Activated B cell treated with CpG ODN at 0.5 μM for 24 hours (primary cell): Measurements from ENCODE around the gene ING5. TPM values are rescaled to one million over a fixed set of nuclear protein-coding genes. Genes with fewer than 3 reads are reported as not detected.

Experiments
- ATAC-seq: fragments of 200-7000 bp; cut with Tn5 transposase; one replicate; pipeline ENCODE4 v1.10.0; 2021; ENCODE audit warnings: low read depth, mild to moderate bottlenecking, moderate library complexity
- CTCF ChIA-PET: fragments of 350-600 bp; sonication (Branson Sonifier 250); formaldehyde crosslinking; loops from one replicate; lab custom pipeline; 2021; ENCODE audit warnings: antibody characterized with exemption; lab: Charles Lee
- POLR2A ChIA-PET: fragments of 350-600 bp; sonication (Branson Sonifier 250); formaldehyde crosslinking; loops from one replicate; lab custom pipeline; 2021; ENCODE audit warnings: antibody characterized with exemption; lab: Charles Lee
- DNase-seq: peaks from one replicate; pipeline ENCODE4 v3.0.0; 2022
- H3K27ac Mint-ChIP-seq: one replicate; pipeline ENCODE4 v1.8.0; 2020; ENCODE audit warnings: mixed read lengths
- H3K27me3 Mint-ChIP-seq: one replicate; pipeline ENCODE4 v1.8.0; 2021; ENCODE audit warnings: mixed read lengths
- H3K36me3 Mint-ChIP-seq: one replicate; pipeline ENCODE4 v1.8.0; 2021; ENCODE audit warnings: low read depth, mixed read lengths
- H3K4me1 Mint-ChIP-seq: one replicate; pipeline ENCODE4 v1.8.0; 2021; ENCODE audit warnings: mixed read lengths
- H3K4me3 Mint-ChIP-seq: one replicate; pipeline ENCODE4 v1.8.0; 2020; ENCODE audit warnings: mild to moderate bottlenecking, mixed read lengths
- H3K9me3 Mint-ChIP-seq: one replicate; pipeline ENCODE4 v1.8.0; 2020; ENCODE audit warnings: mixed read lengths
- CTCF ChIP-seq: fragments of 200-600 bp; IDR thresholded peaks from one replicate; pipeline ENCODE4 v1.8.0; 2022; ENCODE audit warnings: antibody characterized with exemption, mild to moderate bottlenecking
- intact Hi-C: fragments of 100-400 bp; cut with micrococcal nuclease; formaldehyde crosslinking; loops from one replicate; pipeline ENCODE4 v1.15.1; 2024
- total RNA-seq: library from RNA; stranded (reverse); gene quantifications from 2 replicates; pipeline ENCODE4 v1.2.3, GENCODE V29; 2022

Gene ING5
- total RNA-seq, 1 donor from 2014 or later: 61.1 TPM

- H3K27me3 Mint-ChIP-seq: no peaks in the 10 kb centered on the region
- intact Hi-C loops: no loop called here
- no peak for DNase-seq
- ChIA-PET POLR2A (interaction anchor here (1.1 kb wide), 1 partner anchor 11 kb away, joined by 3 read pairs; the partner anchor contains the start of gene D2HGDH), CTCF (interaction anchor here (1.0 kb wide), 1 partner anchor 10 kb away, joined by 3 read pairs; no protein-coding TSS in a partner anchor)
- H3K4me1 Mint-ChIP-seq: no peaks in the 10 kb centered on the region
- no peaks in the 10 kb centered on the region for H3K9me3 Mint-ChIP-seq
- no peak overlapping the region for H3K27ac Mint-ChIP-seq
- no peak for TF ChIP-seq CTCF
- ATAC-seq: no peak
- peaks cover 56% of the 10 kb centered on the region for H3K36me3 Mint-ChIP-seq
- no peak overlapping the region for H3K4me3 Mint-ChIP-seq
Observed at GRCh38 chr2:241722896-241723454, 21.1 kb downstream of the ING5 start.

- Mint-ChIP-seq H3K4me1 (peaks cover 2% of the 10 kb centered on the region), H3K9me3 (no peaks in the 10 kb centered on the region), H3K27ac (no peak overlapping the region), H3K36me3 (peaks cover 53% of the 10 kb centered on the region), H3K27me3 (no peaks in the 10 kb centered on the region), H3K4me3 (no peak overlapping the region)
- DNase-seq: no peak
- intact Hi-C loops: loop anchor here (2.0 kb wide), 1 partner anchor 154 kb away; no protein-coding TSS in a partner anchor
- ATAC-seq: peak; percentile 52
- no peak for TF ChIP-seq CTCF
- ChIA-PET CTCF (interaction anchor here (0.6 to 2.3 kb wide), 2 partner anchors 56 to 154 kb away, joined by 3 to 7 read pairs; no protein-coding TSS in a partner anchor), POLR2A (interaction anchor here (1.1 to 1.2 kb wide), 2 partner anchors 10 kb away, joined by 3 read pairs; partner anchors contain the start of gene D2HGDH)
Observed at GRCh38 chr2:241724259-241724974, 22.6 kb downstream of the ING5 start.

DNA sequence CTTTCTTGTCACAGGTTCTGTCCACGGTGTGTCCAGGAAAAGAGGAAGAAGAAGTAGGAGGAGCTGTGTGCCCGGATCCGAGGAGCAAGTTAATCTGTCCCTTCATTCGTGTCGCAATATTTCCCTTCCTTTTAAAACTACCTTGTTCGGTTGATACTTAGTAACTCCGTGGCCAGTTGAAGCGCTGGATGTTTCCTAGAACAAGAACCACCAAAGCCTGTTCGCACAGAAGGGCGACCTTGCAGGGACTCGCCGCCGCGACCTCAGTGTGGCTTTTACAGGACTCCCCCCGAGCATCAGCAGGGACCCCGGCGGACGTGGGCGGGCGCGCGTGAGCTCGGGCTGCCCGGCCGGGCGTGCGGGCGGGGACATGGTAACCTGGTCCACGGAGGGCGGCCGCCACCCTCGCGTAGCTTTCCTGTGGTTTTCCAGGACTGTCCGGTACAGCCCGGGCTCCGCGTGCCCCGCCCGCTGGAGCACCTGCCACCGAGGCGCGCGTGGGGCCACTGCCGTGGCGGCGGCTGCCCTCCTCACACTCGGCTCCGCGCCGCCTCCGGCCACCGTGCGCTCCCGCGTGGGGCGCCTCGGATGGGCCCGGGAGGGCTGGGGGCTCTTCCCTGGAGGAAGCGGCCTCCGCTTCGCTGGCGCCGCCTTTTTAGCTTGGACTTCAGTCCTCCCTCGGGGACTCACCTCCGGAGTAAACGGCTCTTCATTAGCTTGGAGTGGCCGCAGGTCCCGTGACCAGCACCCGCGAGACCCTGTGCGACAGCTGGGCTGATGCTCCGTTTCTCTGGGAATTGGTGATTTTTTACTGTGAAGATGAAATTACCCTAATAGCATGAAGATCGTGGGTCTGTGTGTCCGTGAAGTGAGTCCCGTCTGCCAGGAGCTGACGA, 23.4 kb downstream of the ING5 start:
- intact Hi-C loops: loop anchor here (2.0 kb wide), 1 partner anchor 154 kb away; no protein-coding TSS in a partner anchor
- ChIA-PET CTCF (interaction anchor here (0.8 to 2.3 kb wide), 3 partner anchors 17 to 153 kb away, joined by 3 to 7 read pairs (median 3); no protein-coding TSS in a partner anchor), POLR2A (interaction anchor here (1.2 kb wide), 1 partner anchor 9 kb away, joined by 3 read pairs; no protein-coding TSS in a partner anchor)
- H3K4me1 Mint-ChIP-seq: peaks cover 10% of the 10 kb centered on the region
- peaks cover 46% of the 10 kb centered on the region for H3K36me3 Mint-ChIP-seq
- no peaks in the 10 kb centered on the region for H3K27me3 Mint-ChIP-seq
- H3K4me3 Mint-ChIP-seq: no peak overlapping the region
- TF ChIP-seq CTCF: no peak
- DNase-seq: no peak
- ATAC-seq: no peak
- no peaks in the 10 kb centered on the region for H3K9me3 Mint-ChIP-seq
- H3K27ac Mint-ChIP-seq: no peak overlapping the region

- DNase-seq (no peak), ATAC-seq (no peak)
- intact Hi-C loops: no loop called here
- Mint-ChIP-seq H3K9me3 (no peaks in the 10 kb centered on the region), H3K4me3 (no peak overlapping the region), H3K27me3 (no peaks in the 10 kb centered on the region), H3K36me3 (peaks cover 36% of the 10 kb centered on the region), H3K4me1 (peaks cover 22% of the 10 kb centered on the region), H3K27ac (no peak overlapping the region)
- CTCF ChIA-PET: interaction anchor here (0.8 to 2.3 kb wide), 3 partner anchors 18 to 152 kb away, joined by 3 to 7 read pairs (median 3); no protein-coding TSS in a partner anchor
- POLR2A ChIA-PET: interaction anchor here (0.6 kb wide), 2 partner anchors 91 to 211 kb away, joined by 3 read pairs; no protein-coding TSS in a partner anchor
- no peak for TF ChIP-seq CTCF
Observed at GRCh38 chr2:241726459-241726858, 24.6 kb downstream of the ING5 start.
